HUES48 (cell line): ENCODE results near the gene RNF125.
"Not testable (repeated sequence)": the region's sequence is repeated elsewhere in the genome, so short reads cannot be mapped to it uniquely, and the experiment has no call there.

Experiments used
- H3K27ac ChIP-seq: one replicate; pipeline ENCODE4 v1.7.0; 2013; ENCODE audit warnings: low read depth, low read length, inconsistent platforms
- H3K27me3 ChIP-seq: 2 replicates; pipeline ENCODE4 v1.6.1; 2013; ENCODE audit warnings: mild to moderate bottlenecking, low read length; ENCODE audit not compliant: control insufficient read depth, insufficient read depth
- H3K36me3 ChIP-seq: 2 replicates; pipeline ENCODE4 v1.6.1; 2013; ENCODE audit warnings: low read length; ENCODE audit not compliant: control insufficient read depth, insufficient read depth
- H3K4me1 ChIP-seq: 2 replicates; pipeline ENCODE4 v1.6.1; 2013; ENCODE audit warnings: mild to moderate bottlenecking, low read length; ENCODE audit not compliant: control insufficient read depth, insufficient read depth
- H3K4me3 ChIP-seq: 2 replicates; pipeline ENCODE4 v1.5.1; 2013; ENCODE audit warnings: mild to moderate bottlenecking, low read depth, low read length
- H3K9ac ChIP-seq: 2 replicates; pipeline ENCODE4 v1.6.1; 2013; ENCODE audit warnings: mild to moderate bottlenecking, low read depth, low read length, moderate library complexity
- H3K9me3 ChIP-seq: 2 replicates; pipeline ENCODE4 v1.6.1; 2013; ENCODE audit warnings: low read length; ENCODE audit not compliant: control insufficient read depth, insufficient read depth

RNF125 gene

GRCh38 chr18:31990823-31991222 lies 27.8 kb upstream of the RNF125 start:
- Histone ChIP-seq H3K4me3 (no peak overlapping the region), H3K9me3 (no peaks in the 10 kb centered on the region), H3K27me3 (no peaks in the 10 kb centered on the region), H3K9ac (no peak overlapping the region), H3K36me3 (no peaks in the 10 kb centered on the region), H3K4me1 (peaks cover 5% of the 10 kb centered on the region), H3K27ac (no peak overlapping the region)

DNA sequence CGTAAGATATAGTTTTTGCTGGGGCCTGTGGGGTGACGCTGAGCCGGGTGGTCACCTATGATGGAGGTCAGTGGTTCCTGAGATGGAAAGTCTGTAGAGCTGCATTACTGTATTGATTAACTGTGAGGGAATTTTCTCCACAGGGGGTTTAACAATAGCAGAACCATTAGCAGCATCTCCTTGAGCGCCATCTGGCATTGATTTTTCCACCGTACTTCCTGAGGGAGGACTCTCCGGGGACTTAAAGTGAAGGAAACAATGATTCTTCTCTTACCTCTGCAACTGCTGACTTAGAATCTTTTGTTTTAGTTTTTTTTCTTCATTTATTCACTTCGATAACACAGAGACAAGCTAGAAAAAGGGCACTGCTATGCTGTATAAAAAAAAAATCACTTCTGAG lies 22.6 kb upstream of the RNF125 start:
- H3K9ac ChIP-seq, result no peak overlapping the region
- H3K36me3 ChIP-seq, result no peaks in the 10 kb centered on the region
- H3K27me3 ChIP-seq, result no peaks in the 10 kb centered on the region
- H3K4me3 ChIP-seq, result no peak overlapping the region
- no peak overlapping the region for H3K27ac ChIP-seq
- H3K4me1 ChIP-seq, result peaks cover 5% of the 10 kb centered on the region
- no peaks in the 10 kb centered on the region for H3K9me3 ChIP-seq

DNA sequence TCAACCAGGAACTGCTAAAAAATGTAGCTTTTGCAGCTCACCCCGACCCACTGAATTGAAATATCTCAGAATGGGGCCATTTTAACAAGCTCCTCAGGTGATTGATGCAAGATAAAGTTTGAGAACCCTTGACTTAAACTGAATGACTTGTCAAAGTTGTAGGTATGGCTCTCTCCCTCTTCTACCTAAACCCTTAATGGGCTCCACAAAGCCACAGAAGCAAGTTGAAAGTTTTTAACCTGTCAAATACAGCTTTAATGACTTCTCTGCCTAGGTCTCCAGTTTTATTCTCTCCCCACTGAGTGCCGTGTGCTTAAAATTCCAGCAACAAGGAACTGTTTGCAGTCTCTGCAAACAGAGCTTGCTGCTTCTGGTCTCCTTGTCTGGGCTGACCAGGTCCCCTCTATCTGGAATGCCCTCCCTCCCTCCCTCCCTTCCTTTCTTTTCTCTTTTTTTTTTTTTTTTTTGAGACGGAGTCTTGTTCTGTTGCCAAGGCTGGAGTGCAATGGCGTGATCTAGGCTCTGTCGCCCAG lies 19.7 kb upstream of the RNF125 start:
- Histone ChIP-seq H3K9ac (no peak overlapping the region), H3K4me1 (no peaks in the 10 kb centered on the region), H3K9me3 (no peaks in the 10 kb centered on the region), H3K27ac (no peak overlapping the region), H3K27me3 (no peaks in the 10 kb centered on the region), H3K36me3 (no peaks in the 10 kb centered on the region), H3K4me3 (no peak overlapping the region)

GRCh38 chr18:32001141-32001540 lies 17.5 kb upstream of the RNF125 start:
- H3K27me3 ChIP-seq, H3K9ac ChIP-seq, H3K27ac ChIP-seq, H3K9me3 ChIP-seq, H3K4me1 ChIP-seq, H3K4me3 ChIP-seq, H3K36me3 ChIP-seq: not testable (repeated sequence)

DNA sequence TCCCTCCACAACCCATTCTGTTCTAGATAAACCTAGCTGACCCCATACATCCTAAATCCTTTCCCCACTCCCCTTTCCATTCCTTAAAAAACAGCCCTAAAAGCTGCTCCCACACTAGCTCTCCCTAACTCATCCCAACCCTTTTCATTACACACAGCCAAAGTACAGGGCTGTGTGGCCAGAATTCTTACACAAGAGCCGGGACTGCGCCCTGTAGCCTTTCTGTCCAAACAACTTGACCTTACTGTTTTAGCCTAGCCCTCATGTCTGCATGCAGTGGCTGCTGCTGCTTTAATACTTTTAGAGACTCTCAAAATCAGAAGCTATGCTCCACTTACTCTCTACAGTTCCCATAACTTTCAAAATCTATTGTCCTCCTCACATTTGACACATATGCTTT lies 14.8 kb upstream of the RNF125 start:
- H3K9ac ChIP-seq, H3K4me1 ChIP-seq, H3K36me3 ChIP-seq, H3K27me3 ChIP-seq, H3K4me3 ChIP-seq, H3K9me3 ChIP-seq, H3K27ac ChIP-seq: not testable (repeated sequence)

DNA sequence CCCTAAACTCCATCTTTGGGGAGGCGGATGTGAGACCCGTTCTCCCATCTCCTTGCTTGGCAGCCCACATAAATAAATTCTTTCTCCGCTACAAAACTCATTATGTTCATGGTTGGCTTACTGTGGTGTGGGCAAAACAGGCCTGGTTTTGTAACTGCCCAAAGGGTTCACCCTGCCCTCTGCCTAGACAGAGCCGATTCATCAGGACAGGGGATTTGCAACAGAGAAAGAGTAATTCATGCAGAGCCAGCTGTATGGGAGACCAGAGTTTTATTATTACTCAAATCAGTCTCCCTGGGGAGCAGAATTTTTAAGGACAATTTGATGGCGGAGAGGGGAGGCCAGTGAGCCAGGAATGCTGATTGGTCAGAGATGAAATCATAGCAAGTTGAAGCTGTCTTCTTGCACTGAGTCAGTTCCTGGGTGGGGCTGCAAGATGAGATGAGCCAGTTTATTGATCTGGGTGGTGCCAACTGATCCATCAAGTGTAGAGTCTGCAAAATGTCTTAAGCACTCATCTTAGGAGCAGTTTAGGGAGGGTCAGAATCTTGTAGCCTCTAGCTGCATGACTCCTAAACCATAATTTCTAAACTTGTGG lies 8.4 kb upstream of the RNF125 start:
- Histone ChIP-seq H3K9ac (no peak overlapping the region), H3K27me3 (no peaks in the 10 kb centered on the region), H3K4me3 (no peak overlapping the region), H3K9me3 (no peaks in the 10 kb centered on the region), H3K27ac (no peak overlapping the region), H3K4me1 (peaks cover 4% of the 10 kb centered on the region; the same call in 1 of the 2 replicates), H3K36me3 (no peaks in the 10 kb centered on the region)

DNA sequence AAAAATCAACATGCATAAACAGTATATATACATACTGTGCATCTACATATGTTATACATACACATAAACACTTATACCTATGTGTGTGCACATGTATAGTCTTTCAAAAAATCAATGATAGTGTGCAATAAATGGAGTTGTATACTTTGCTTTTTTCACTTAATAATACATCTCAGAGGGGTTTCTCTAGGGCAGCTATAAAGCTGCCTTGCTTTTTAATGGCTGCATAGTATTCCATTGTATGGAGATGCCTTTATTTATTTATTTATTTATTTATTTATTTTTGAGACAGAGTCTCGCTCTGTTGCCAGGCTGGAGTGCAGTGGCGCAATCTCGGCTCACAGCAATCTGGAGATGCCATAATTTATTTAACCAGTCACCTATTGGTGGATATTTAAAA lies 7.4 kb upstream of the RNF125 start:
- peaks cover 4% of the 10 kb centered on the region; the same call in 1 of the 2 replicates for H3K4me1 ChIP-seq
- H3K36me3 ChIP-seq, result no peaks in the 10 kb centered on the region
- no peaks in the 10 kb centered on the region for H3K27me3 ChIP-seq
- H3K9me3 ChIP-seq, result no peaks in the 10 kb centered on the region
- H3K27ac ChIP-seq, result no peak overlapping the region
- H3K9ac ChIP-seq, result no peak overlapping the region
- H3K4me3 ChIP-seq, result no peak overlapping the region

- no peak overlapping the region for H3K27ac ChIP-seq
These were observed 775 bp downstream of the RNF125 start for GRCh38 chr18:32019251-32019948.

GRCh38 chr18:32019949-32020625 lies 1.5 kb downstream of the RNF125 start:
- H3K9me3 ChIP-seq, H3K27me3 ChIP-seq, H3K9ac ChIP-seq, H3K36me3 ChIP-seq, H3K27ac ChIP-seq: not testable (repeated sequence)
- Histone ChIP-seq H3K4me3 (peak overlapping the region; percentile 68), H3K4me1 (peaks cover 15% of the 10 kb centered on the region)

More at GRCh38 chr18:32019251-32019948, 775 bp downstream of the RNF125 start:
- H3K9me3 ChIP-seq, result no peaks in the 10 kb centered on the region
- peak overlapping the region; percentile 61 for H3K9ac ChIP-seq
- peak overlapping the region; percentile 68 for H3K4me3 ChIP-seq
- no peaks in the 10 kb centered on the region for H3K36me3 ChIP-seq
- peaks cover 15% of the 10 kb centered on the region for H3K4me1 ChIP-seq
- H3K27me3 ChIP-seq, result 0 out of 2 replicates have a peak, but pooled peaks cover 6% of the 10 kb centered on the region

GRCh38 chr18:32021756-32022564 lies 3.3 kb downstream of the RNF125 start:
- 0 out of 2 replicates have a peak, but pooled peaks cover 6% of the 10 kb centered on the region for H3K27me3 ChIP-seq
- peak overlapping the region; percentile 51 for H3K27ac ChIP-seq
- no peaks in the 10 kb centered on the region for H3K9me3 ChIP-seq
- H3K4me1 ChIP-seq, result peaks cover 19% of the 10 kb centered on the region
- H3K9ac ChIP-seq, result no peak overlapping the region
- H3K36me3 ChIP-seq, result no peaks in the 10 kb centered on the region
- peak overlapping the region; percentile 29; the same call in 1 of the 2 replicates for H3K4me3 ChIP-seq
